Activated CD8-positive, alpha-beta T cell treated with anti-CD3 and anti-CD28 coated beads for 36 hours (primary cell): ENCODE results near the gene DGCR6. TPM values are rescaled to one million over a fixed set of nuclear protein-coding genes. Genes with fewer than 3 reads are reported as not detected.
"Not testable (repeated sequence)": the region's sequence is repeated elsewhere in the genome, so short reads cannot be mapped to it uniquely, and the experiment has no call there.

Experiments
- ATAC-seq: fragments of 200-7000 bp; cut with Tn5 transposase; one replicate; pipeline ENCODE4 v1.10.0; 2021; ENCODE audit warnings: mild to moderate bottlenecking, moderate library complexity
- CTCF ChIA-PET: fragments of 350-600 bp; sonication (Branson Sonifier 250); formaldehyde crosslinking; loops from one replicate; lab custom pipeline; 2021; ENCODE audit warnings: antibody characterized with exemption; lab: Charles Lee
- POLR2A ChIA-PET: fragments of 350-600 bp; sonication (Branson Sonifier 250); formaldehyde crosslinking; loops from one replicate; lab custom pipeline; 2021; ENCODE audit warnings: antibody characterized with exemption; lab: Charles Lee
- DNase-seq: peaks from one replicate; pipeline ENCODE4 v3.0.0-alpha.2; 2020
- H3K27ac Mint-ChIP-seq: one replicate; pipeline ENCODE4 v1.8.0; 2021; ENCODE audit warnings: mild to moderate bottlenecking, mixed read lengths
- H3K27me3 Mint-ChIP-seq: one replicate; pipeline ENCODE4 v1.8.0; 2021; ENCODE audit warnings: mixed read lengths
- H3K36me3 Mint-ChIP-seq: one replicate; pipeline ENCODE4 v1.8.0; 2021; ENCODE audit warnings: low read depth, mixed read lengths
- H3K4me1 Mint-ChIP-seq: one replicate; pipeline ENCODE4 v1.8.0; 2021; ENCODE audit warnings: low read depth, mixed read lengths
- H3K4me3 Mint-ChIP-seq: one replicate; pipeline ENCODE4 v1.8.0; 2021; ENCODE audit warnings: mild to moderate bottlenecking, moderate library complexity, mixed read lengths
- H3K9me3 Mint-ChIP-seq: one replicate; pipeline ENCODE4 v1.8.0; 2021; ENCODE audit warnings: mixed read lengths
- intact Hi-C: fragments of 100-400 bp; cut with micrococcal nuclease; formaldehyde crosslinking; loops from one replicate; pipeline ENCODE4 v1.10.0; 2022
- total RNA-seq, 2 experiments: library from RNA; stranded (reverse); gene quantifications; one replicate each; pipeline ENCODE4 v1.2.3, GENCODE V29; 2021
- TF ChIP-seq, protein P1 (sequence below): fragments of 200-600 bp; IDR thresholded peaks from one replicate; pipeline ENCODE4 v1.8.0; 2022; ENCODE audit warnings: antibody characterized with exemption, mild to moderate bottlenecking

DGCR6 gene
- total RNA-seq, 2 experiments from 2014 or later = 0.88 to 1.4 TPM

DNA sequence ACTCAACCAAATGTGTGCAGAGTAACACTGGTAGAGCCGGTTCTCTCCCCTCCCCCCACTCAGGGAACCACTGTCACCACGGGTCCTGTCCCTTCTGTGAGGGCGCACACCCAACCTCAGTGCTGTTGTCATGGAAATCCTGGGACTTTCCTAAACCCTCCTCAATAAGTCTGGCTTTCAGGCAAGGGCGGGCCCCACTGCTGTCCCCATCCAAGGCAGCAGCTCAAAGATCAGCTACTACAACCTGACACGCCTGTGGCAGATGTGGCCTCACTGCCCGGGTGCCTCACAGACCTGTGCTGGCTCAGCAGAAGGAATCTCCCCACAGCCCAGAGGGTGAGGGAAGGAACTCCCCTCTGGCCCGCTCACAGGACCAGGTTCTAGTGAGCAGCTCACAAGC, 27.8 kb downstream of the DGCR6 start:
- no peak overlapping the region for H3K27ac Mint-ChIP-seq
- TF ChIP-seq, protein P1, sequence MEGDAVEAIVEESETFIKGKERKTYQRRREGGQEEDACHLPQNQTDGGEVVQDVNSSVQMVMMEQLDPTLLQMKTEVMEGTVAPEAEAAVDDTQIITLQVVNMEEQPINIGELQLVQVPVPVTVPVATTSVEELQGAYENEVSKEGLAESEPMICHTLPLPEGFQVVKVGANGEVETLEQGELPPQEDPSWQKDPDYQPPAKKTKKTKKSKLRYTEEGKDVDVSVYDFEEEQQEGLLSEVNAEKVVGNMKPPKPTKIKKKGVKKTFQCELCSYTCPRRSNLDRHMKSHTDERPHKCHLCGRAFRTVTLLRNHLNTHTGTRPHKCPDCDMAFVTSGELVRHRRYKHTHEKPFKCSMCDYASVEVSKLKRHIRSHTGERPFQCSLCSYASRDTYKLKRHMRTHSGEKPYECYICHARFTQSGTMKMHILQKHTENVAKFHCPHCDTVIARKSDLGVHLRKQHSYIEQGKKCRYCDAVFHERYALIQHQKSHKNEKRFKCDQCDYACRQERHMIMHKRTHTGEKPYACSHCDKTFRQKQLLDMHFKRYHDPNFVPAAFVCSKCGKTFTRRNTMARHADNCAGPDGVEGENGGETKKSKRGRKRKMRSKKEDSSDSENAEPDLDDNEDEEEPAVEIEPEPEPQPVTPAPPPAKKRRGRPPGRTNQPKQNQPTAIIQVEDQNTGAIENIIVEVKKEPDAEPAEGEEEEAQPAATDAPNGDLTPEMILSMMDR = no peak

DNA sequence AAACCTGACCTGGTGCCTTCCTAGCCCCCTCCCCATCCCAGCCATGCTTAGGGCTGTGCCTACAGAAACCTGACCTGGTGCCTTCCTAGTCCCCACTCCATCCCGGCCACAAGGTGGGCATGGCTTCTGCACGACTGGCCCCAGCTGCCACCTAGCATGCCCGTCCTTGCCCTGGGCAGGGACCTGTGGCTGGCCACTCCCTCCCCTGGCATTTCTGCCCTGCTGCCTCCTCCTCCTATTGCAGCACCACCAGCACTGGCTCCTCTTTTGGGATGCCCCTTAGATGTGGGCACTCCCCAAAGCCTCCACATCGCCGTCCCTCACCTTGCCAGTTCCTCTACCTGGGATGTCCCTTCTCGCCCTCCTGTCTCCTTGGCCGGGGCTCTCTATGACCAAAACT, 28.6 kb downstream of the DGCR6 start:
- H3K9me3 Mint-ChIP-seq, POLR2A ChIA-PET, H3K4me1 Mint-ChIP-seq, H3K27me3 Mint-ChIP-seq, H3K36me3 Mint-ChIP-seq, H3K4me3 Mint-ChIP-seq, ATAC-seq, DNase-seq, H3K27ac Mint-ChIP-seq, CTCF ChIA-PET, intact Hi-C loops: not testable (repeated sequence)

More for the DNA sequence above, 27.8 kb downstream of the DGCR6 start:
- CTCF ChIA-PET = no interaction called here
- ATAC-seq (peak; percentile 63), DNase-seq (no peak)
- no peaks in the 10 kb centered on the region for H3K4me1 Mint-ChIP-seq
- no peak overlapping the region for H3K4me3 Mint-ChIP-seq
- H3K9me3 Mint-ChIP-seq = no peaks in the 10 kb centered on the region
- no peaks in the 10 kb centered on the region for H3K27me3 Mint-ChIP-seq
- intact Hi-C loops = no loop called here
- H3K36me3 Mint-ChIP-seq = no peaks in the 10 kb centered on the region
- POLR2A ChIA-PET = no interaction called here

DNA sequence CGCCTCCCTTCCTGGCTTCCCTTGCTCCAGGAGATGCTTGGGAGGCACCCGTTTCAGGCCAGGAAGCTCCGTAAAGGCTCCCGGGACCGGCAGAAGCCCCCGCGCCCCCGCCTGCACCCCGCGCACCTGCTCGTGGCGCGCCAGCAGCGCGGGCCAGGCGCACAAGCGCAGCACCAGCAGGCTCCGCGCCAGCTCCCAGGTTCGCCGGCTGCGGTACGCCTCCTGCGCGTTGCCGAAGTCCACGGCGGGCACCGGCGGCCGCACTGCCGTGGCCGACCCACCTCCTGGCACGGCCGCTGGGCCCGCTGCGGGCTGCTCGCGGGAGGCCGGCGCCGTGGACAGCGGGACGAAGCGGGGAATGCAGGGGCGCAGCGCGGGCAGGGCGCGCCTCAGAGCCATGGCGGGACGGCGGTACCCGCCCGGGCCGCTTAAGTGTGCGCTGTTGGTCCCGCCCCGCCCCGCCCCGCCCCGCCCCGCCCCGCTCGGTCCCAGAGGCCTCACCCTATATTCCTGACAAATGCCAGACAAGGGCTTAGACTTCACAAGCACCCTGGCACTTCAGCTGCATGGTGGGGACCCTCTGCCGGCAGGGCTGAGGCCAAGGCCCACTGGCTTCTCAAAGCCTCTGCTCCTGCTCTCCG, 29.9 kb downstream of the DGCR6 start, which contains the start of gene PRODH:
Gene PRODH, minus strand, starts transcription at position 405 of the 641 bp plus-strand sequence. Its CDS starts 6 bp downstream, at position 399.
- H3K4me3 Mint-ChIP-seq = no peak within 1 kb of the TSS

DNA sequence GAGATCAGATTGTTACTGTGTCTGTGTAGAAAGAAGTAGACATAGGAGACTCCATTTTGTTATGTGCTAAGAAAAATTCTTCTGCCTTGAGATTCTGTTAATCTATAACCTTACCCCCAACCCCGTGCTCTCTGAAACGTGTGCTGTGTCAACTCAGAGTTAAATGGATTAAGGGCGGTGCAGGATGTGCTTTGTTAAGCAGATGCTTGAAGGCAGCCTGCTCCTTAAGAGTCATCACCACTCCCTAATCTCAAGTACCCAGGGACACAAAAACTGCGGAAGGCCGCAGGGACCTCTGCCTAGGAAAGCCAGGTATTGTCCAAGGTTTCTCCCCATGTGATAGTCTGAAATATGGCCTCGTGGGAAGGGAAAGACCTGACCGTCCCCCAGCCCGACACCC, 32.6 kb downstream of the DGCR6 start:
- ATAC-seq, H3K27ac Mint-ChIP-seq, intact Hi-C loops, POLR2A ChIA-PET, CTCF ChIA-PET, DNase-seq, H3K27me3 Mint-ChIP-seq, H3K4me1 Mint-ChIP-seq, H3K36me3 Mint-ChIP-seq, H3K9me3 Mint-ChIP-seq, H3K4me3 Mint-ChIP-seq: not testable (repeated sequence)

More for the DNA sequence above, 29.9 kb downstream of the DGCR6 start, which contains the start of gene PRODH:
- H3K27me3 Mint-ChIP-seq = no peaks in the 10 kb centered on the region
- TF ChIP-seq, protein P1 = no peak
- no peaks in the 10 kb centered on the region for H3K9me3 Mint-ChIP-seq
- CTCF ChIA-PET = no interaction called here
- no peaks in the 10 kb centered on the region for H3K4me1 Mint-ChIP-seq
- H3K27ac Mint-ChIP-seq = no peak within 1 kb of the TSS
- peak; percentile 65 for ATAC-seq
- POLR2A ChIA-PET = no interaction called here
- H3K36me3 Mint-ChIP-seq = no peaks in the 10 kb centered on the region
- DNase-seq = no peak
- intact Hi-C loops = no loop called here

DNA sequence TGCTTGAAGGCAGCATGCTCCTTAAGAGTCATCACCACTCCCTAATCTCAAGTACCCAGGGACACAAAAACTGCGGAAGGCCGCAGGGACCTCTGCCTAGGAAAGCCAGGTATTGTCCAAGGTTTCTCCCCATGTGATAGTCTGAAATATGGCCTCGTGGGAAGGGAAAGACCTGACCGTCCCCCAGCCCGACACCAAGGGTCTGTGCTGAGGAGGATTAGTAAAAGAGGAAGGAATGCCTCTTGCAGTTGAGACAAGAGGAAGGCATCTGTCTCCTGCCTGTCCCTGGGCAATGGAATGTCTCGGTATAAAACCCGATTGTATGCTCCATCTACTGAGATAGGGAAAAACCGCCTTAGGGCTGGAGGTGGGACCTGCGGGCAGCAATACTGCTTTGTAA, 41.0 kb downstream of the DGCR6 start:
- H3K27ac Mint-ChIP-seq, ATAC-seq, intact Hi-C loops, H3K4me1 Mint-ChIP-seq, POLR2A ChIA-PET, DNase-seq, CTCF ChIA-PET, H3K4me3 Mint-ChIP-seq, H3K36me3 Mint-ChIP-seq, H3K9me3 Mint-ChIP-seq, H3K27me3 Mint-ChIP-seq: not testable (repeated sequence)

DNA sequence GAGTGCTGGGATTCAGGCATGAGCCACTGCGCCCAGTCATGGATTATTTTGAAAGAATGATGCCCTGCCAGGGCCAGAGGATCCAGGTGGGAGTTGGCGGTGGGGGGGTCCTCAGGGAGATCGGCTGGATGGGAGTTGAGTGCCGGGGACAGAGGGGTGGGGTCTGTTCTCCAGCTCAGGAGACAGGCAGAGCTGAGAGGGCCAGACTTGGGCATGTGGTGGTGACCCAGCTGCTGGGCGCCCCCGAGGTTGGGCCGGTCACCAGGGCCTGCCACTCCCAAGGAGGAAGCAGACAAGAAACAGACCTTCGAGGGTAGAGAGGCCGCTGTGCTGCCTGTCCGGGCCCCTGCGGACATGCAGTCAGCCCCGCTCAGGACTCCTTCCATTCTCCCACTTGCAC, 41.8 kb downstream of the DGCR6 start:
- Mint-ChIP-seq H3K27ac (no peak overlapping the region), H3K9me3 (no peaks in the 10 kb centered on the region), H3K27me3 (peaks cover 10% of the 10 kb centered on the region), H3K4me1 (no peaks in the 10 kb centered on the region), H3K4me3 (no peak overlapping the region), H3K36me3 (no peaks in the 10 kb centered on the region)
- no peak for DNase-seq
- intact Hi-C loops = no loop called here
- ChIA-PET CTCF (no interaction called here), POLR2A (interaction anchor here (0.8 kb wide), 1 partner anchor 148 kb away, joined by 3 read pairs; no protein-coding TSS in a partner anchor)
- ATAC-seq = no peak
- TF ChIP-seq, protein P1 = no peak
